ENCODE results near the gene SERPING1. TPM values are rescaled to one million over a fixed set of nuclear protein-coding genes. Genes with fewer than 3 reads are reported as not detected.

SERPING1 gene
- polyA plus RNA-seq, 1 experiment = 119 TPM

DNA sequence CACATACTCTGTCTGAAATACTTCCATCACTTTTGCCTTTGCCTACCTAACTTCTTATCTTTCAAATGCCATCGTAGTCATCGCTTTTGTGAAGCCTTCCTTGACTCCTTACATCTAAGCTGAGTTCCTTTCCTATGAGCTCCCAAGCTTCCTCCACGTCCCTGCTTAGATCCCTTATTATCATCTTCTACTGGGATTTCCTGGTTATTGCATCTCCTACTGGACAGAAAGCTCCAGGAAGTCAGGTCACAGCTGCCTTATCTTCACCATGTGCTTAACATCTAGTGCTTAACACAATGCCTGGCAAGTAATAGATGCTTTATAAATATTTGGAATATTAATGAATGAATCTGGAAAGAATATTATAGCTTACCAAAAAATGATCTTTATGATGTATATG, 46.3 kb downstream of the SERPING1 start:
- Histone ChIP-seq H3K4me3 (ENCODE audit: low read depth, low read length) (no peak overlapping the region), H3K36me3 (ENCODE audit: control insufficient read depth, insufficient read depth, low read length) (peaks cover 8% of the 10 kb centered on the region), H3K27me3 (ENCODE audit: control insufficient read depth, insufficient read depth, low read length) (no peaks in the 10 kb centered on the region)
- no peak for DNase-seq (ENCODE audit: low read depth)
- TF ChIP-seq, protein P1, sequence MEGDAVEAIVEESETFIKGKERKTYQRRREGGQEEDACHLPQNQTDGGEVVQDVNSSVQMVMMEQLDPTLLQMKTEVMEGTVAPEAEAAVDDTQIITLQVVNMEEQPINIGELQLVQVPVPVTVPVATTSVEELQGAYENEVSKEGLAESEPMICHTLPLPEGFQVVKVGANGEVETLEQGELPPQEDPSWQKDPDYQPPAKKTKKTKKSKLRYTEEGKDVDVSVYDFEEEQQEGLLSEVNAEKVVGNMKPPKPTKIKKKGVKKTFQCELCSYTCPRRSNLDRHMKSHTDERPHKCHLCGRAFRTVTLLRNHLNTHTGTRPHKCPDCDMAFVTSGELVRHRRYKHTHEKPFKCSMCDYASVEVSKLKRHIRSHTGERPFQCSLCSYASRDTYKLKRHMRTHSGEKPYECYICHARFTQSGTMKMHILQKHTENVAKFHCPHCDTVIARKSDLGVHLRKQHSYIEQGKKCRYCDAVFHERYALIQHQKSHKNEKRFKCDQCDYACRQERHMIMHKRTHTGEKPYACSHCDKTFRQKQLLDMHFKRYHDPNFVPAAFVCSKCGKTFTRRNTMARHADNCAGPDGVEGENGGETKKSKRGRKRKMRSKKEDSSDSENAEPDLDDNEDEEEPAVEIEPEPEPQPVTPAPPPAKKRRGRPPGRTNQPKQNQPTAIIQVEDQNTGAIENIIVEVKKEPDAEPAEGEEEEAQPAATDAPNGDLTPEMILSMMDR (IDR thresholded peaks at IDR 0.05; ENCODE audit: insufficient read depth, low read depth, low read length) = peak; percentile 25
- ChIA-PET POLR2A (interaction anchor here (0.6 to 1.3 kb wide), 3 partner anchors 9 to 76 kb away, joined by 3 to 9 read pairs (median 5); partner anchors contain the start of gene UBE2L6), CTCF (interaction anchor here (0.7 to 9.6 kb wide), 21 partner anchors 9 to 877 kb away, joined by 3 to 285 read pairs (median 4); partner anchors contain the start of genes CLP1, RTN4RL2, SERPING1 and UBE2L6)

DNA sequence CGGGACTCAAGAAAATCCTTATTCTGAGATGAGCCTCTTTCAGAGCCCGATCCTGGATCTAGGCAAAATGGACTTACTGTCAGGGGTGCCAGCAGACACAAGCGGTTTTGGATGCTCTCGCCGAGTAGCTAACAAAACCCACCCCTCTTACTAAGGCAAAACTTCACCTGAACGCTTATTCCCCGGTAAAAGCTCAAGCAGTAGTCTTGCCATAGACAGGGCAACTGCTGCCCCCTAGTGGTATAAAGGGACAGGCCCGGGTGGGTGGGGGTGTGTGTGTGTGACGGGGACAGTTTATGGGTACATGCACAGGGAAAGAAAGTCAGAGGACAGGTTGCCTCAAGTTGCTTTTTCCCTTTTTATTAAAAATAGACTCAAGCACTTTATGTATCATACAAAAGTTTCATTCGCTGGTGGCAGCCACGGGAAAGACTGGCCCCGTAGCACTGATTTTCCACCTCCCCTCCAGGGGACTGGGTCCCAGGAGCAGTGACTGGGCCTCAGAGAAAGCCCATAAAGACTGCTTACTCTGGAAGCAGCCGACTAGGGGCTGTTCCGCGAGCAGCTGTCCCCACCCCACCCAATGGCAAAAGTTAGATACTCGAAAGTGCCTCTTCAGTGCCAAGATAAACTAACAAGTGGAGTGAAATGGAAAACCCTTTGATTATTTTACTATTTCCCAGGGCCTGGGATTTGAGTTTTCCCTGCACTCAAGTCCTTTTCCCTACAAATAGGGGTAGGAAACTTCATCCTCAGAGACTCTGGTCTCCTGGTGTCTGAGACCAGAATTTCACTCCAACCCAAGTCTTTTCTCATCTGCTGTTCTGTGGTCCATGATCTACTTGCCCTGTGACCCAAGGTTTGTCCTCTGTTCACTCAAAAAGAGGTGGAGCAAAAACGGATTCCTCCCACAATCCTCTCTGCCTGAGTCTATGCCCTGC, 47.5 kb downstream of the SERPING1 start:
- Histone ChIP-seq H3K27me3 (ENCODE audit: control insufficient read depth, insufficient read depth, low read length) (no peaks in the 10 kb centered on the region), H3K36me3 (ENCODE audit: control insufficient read depth, insufficient read depth, low read length) (peaks cover 8% of the 10 kb centered on the region), H3K4me3 (ENCODE audit: low read depth, low read length) (no peak overlapping the region)
- no peak for DNase-seq (ENCODE audit: low read depth)
- TF ChIP-seq, protein P1 (IDR thresholded peaks at IDR 0.05; ENCODE audit: insufficient read depth, low read depth, low read length) = peak; percentile 91
- ChIA-PET CTCF (interaction anchor here (0.6 to 9.6 kb wide), 28 partner anchors 9 to 923 kb away, joined by 3 to 285 read pairs (median 4); partner anchors contain the start of genes CLP1, RTN4RL2, SERPING1 and UBE2L6), POLR2A (interaction anchor here (0.6 to 1.3 kb wide), 2 partner anchors 77 to 111 kb away, joined by 3 to 5 read pairs; partner anchors contain the start of gene UBE2L6)

DNA sequence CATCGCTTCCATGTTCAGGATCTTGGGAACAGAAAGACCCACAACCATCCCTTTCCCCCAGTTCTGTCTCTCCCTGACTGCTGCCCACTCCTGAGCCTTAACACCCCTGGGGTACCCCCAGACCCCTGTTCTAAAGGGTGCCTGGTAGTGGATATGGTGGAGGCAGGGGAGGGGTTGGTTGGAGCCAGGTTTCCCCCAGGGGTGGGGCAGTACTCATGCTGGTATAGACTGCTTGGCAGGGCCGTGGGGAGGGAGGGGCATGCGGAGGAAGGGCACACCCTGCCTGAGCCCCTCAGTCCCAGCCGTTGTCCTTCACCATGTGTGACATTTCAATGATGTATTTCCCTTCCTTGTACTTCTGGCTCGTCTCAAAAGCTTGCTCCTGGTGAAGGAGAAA, 48.2 kb downstream of the SERPING1 start:
- no peak overlapping the region for H3K4me3 ChIP-seq (ENCODE audit: low read depth, low read length)
- CTCF ChIA-PET = interaction anchor here (1.0 to 9.6 kb wide), 6 partner anchors 13 to 188 kb away, joined by 3 to 285 read pairs (median 7); partner anchors contain the start of genes RTN4RL2 and UBE2L6
- no peaks in the 10 kb centered on the region; the same call in 1 of the 2 replicates for H3K27me3 ChIP-seq (ENCODE audit: control insufficient read depth, insufficient read depth, low read length)
- TF ChIP-seq, protein P1 (IDR thresholded peaks at IDR 0.05; ENCODE audit: insufficient read depth, low read depth, low read length) = no peak
- peaks cover 8% of the 10 kb centered on the region for H3K36me3 ChIP-seq (ENCODE audit: control insufficient read depth, insufficient read depth, low read length)
- POLR2A ChIA-PET = no interaction called here
- no peak for DNase-seq (ENCODE audit: low read depth)

DNA sequence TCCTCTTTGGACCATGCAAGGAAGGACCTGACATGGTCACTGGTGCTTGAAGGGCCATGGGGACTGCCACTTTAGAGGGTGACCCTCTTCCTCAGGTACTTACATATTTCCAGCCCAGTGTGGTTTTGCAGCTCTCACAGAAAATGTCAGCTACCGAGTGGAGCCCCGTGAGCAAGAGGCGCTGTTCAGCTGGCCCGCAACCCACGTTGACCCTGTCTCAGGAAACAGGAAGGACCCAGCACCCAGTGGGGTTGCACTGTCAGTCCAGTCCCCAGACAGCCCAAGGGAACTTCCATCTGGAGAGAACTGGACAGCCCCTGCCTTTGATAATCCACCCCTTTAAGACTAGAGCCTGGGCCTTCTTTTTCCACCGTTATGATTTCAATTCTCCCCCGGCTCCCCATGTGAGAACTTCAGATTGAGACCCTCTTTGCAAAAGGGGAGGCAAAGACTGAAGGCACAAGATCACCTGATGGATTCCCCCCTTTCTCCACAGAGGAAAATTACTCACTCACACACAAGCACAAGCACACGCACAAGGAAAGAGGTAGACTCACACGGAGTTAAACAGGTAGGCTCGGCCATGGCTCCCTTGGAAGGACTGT, 48.8 kb downstream of the SERPING1 start:
- Histone ChIP-seq H3K27me3 (ENCODE audit: control insufficient read depth, insufficient read depth, low read length) (no peaks in the 10 kb centered on the region; the same call in 1 of the 2 replicates), H3K36me3 (ENCODE audit: control insufficient read depth, insufficient read depth, low read length) (peaks cover 5% of the 10 kb centered on the region), H3K4me3 (ENCODE audit: low read depth, low read length) (no peak overlapping the region)
- POLR2A ChIA-PET = no interaction called here
- no peak for DNase-seq (ENCODE audit: low read depth)
- TF ChIP-seq, protein P1 (IDR thresholded peaks at IDR 0.05; ENCODE audit: insufficient read depth, low read depth, low read length) = no peak
- CTCF ChIA-PET = interaction anchor here (1.6 to 1.9 kb wide), 2 partner anchors 78 to 188 kb away, joined by 5 to 15 read pairs; partner anchors contain the start of gene UBE2L6
